Adrenal gland (tissue), 12 donors: ENCODE data around the gene PTPRH. TPM values are rescaled to one million over a fixed set of nuclear protein-coding genes. Genes with fewer than 3 reads are reported as not detected.
A peak's percentile ranks its signal among the peaks of the same experiment; 100 is the strongest.
"Not testable (repeated sequence)": the region's sequence is repeated elsewhere in the genome, so short reads cannot be mapped to it uniquely, and the experiment has no call there.

Source experiments
- DNase-seq, 7 donors: peaks; one replicate each; pipeline ENCODE4 v3.0.0-alpha.2; 2019 to 2020
- H3K27ac ChIP-seq, 5 donors: fragments of 200-600 bp; sonication (generic) in 4 of 5; 1 replicate in 3 of 5; 2 replicates in 2 of 5; pipeline versions ENCODE4 v1.5.1 to v1.8.0; 2016 to 2020; ENCODE audit warnings: mild to moderate bottlenecking in 1 of 5
- H3K27me3 ChIP-seq: fragments of 200-600 bp; 2 replicates; pipeline ENCODE4 v1.8.0; 2021
- H3K36me3 ChIP-seq, 2 donors: fragments of 200-600 bp; replicated peaks in 1 of 2; 1 replicate in 1 of 2; 2 replicates in 1 of 2; pipeline versions ENCODE4 v1.5.1 to v1.8.0; 2018 to 2022
- H3K4me1 ChIP-seq, 2 donors: fragments of 200-600 bp; replicated peaks in 1 of 2; 1 replicate in 1 of 2; 2 replicates in 1 of 2; pipeline versions ENCODE4 v1.5.1 to v1.8.0; 2018 to 2021
- H3K4me3 ChIP-seq, 4 donors: fragments of 200-600 bp; sonication (generic) in 3 of 4; one replicate each; pipeline ENCODE4 v1.5.1; 2016 to 2018
- H3K9me3 ChIP-seq, 3 donors: fragments of 200-600 bp; sonication (generic) in 1 of 3; replicated peaks in 1 of 3; 1 replicate in 2 of 3; 2 replicates in 1 of 3; pipeline versions ENCODE4 v1.5.1 to v1.8.0; 2016 to 2021
- CTCF ChIP-seq, 6 experiments: fragments of 450-650 bp in 4 of 6; fragments of 200-600 bp in 2 of 6; sonication (generic) in 1 of 6; IDR thresholded peaks; 1 replicate in 5 of 6; 2 replicates in 1 of 6; pipeline versions ENCODE4 v1.5.1 to v1.8.0; 2016 to 2021; ENCODE audit warnings: antibody characterized with exemption in 6 of 6, mild to moderate bottlenecking in 2 of 6, moderate library complexity in 1 of 6
- POLR2A ChIP-seq, 2 donors: fragments of 450-650 bp; IDR thresholded peaks; one replicate each; pipeline ENCODE4 v1.6.1; 2017; ENCODE audit warnings: antibody characterized with exemption in 2 of 2, mild to moderate bottlenecking in 2 of 2, moderate library complexity in 1 of 2
- WGBS, 4 donors: extraction: QIAGEN DNeasy Blood & Tissue Kit in 2 of 4; methylation state at CpG; one replicate each; pipeline versions ENCODE4 v1.1.5 to v1.1.7; 2013 to 2017; 5-methylcytosine and 5-hydroxymethylcytosine counted together
- intact Hi-C, 2 donors: fragments of 100-400 bp; cut with DNase I; formaldehyde crosslinking; loops; one replicate each; pipeline versions ENCODE4 v1.14.1 to v1.15.0; 2022 to 2023
- polyA plus RNA-seq, 3 donors: library from polyadenylated mRNA; stranded (reverse); fragments of 200-250 nt in 2 of 3; fragments of 350-450 nt in 1 of 3; fragmentation: Illumina TruSeq in 1 of 3; extraction: RNeasy Lipid Tissue Mini Kit (QIAGEN cat#74804) in 1 of 3; gene quantifications; one replicate each; pipeline ENCODE4 v1.2.3, GENCODE V29; 2013 to 2014
- total RNA-seq, 9 donors: library from RNA; depleted of rRNA in 4 of 9; stranded (reverse); fragments of >200 nt in 4 of 9; fragments of 120-200 nt in 1 of 9; fragmentation: NEBNext Ultra II Directional in 1 of 9; extraction: Animal tissue kit (Norgen Biotek cat#: 25700) in 1 of 9; gene quantifications; one replicate each; pipeline versions ENCODE4 v1.1.0 to v1.2.4, GENCODE V29; 2013 to 2023
- donor health status: healthy with polysubstance abuse.
- donor health status: Bipolar disorder and iron deficiency.
- donor health status: DM: yes; HTN: yes; CAD: no.
- donor health status: DM: no; HTN: no; CAD: no.
- donor health status: DM: no; HTN: no; CAD: no.
- donor health status: DM: yes; HTN: yes; CAD: no.

The PTPRH gene
- total and polyA plus RNA-seq, 12 donors: 30.1 to 159 (median 52.9) TPM

GRCh38 chr19:55157064-55157908 is 52.0 kb downstream of the PTPRH start, which contains the start of gene TNNI3:
TSS of gene TNNI3 (minus strand) at chr19:55157732. CDS start at chr19:55157589, 143 bp downstream.
- intact Hi-C loops: no loop called here
- no peaks in the 10 kb centered on the region for H3K9me3 ChIP-seq
- peaks cover 24% of the 10 kb centered on the region for H3K27me3 ChIP-seq
- DNase-seq: no peak
- H3K4me3 ChIP-seq: peak within 1 kb of the TSS in 1 of 4 donors; percentile 18
- H3K27ac ChIP-seq: peak within 1 kb of the TSS in 2 of 5 donors; percentile 13 to 47
- H3K4me1 ChIP-seq: peaks cover 0 to 4% of the 10 kb centered on the region in 2 donors
- no peak for TF ChIP-seq POLR2A (IDR thresholded peaks at IDR 0.05)
- no peak for TF ChIP-seq CTCF (IDR thresholded peaks at IDR 0.05)
- 19 to 44% (median 27%) methylated on average over 16 to 39 of the region's 39 CpGs for WGBS, 4 donors
- H3K36me3 ChIP-seq: no peaks in the 10 kb centered on the region

- no peak overlapping the region for H3K27ac ChIP-seq
- no peaks in the 10 kb centered on the region for H3K9me3 ChIP-seq
- peaks cover 16% of the 10 kb centered on the region for H3K27me3 ChIP-seq
- peak in 4 of 7 donors; percentile 27 to 89 (median 60) for DNase-seq
- 2 to 15% (median 8%) methylated on average over 28 to 52 of the region's 52 CpGs for WGBS, 4 donors
- intact Hi-C loops: no loop called here
- no peak for TF ChIP-seq POLR2A (IDR thresholded peaks at IDR 0.05)
- TF ChIP-seq CTCF (IDR thresholded peaks at IDR 0.05): no peak
- peak overlapping the region in 1 of 4 donors; percentile 18 for H3K4me3 ChIP-seq
- peaks cover 0 to 4% of the 10 kb centered on the region in 2 donors for H3K4me1 ChIP-seq
- no peaks in the 10 kb centered on the region for H3K36me3 ChIP-seq
These were observed 52.9 kb downstream of the PTPRH start for GRCh38 chr19:55156202-55157063.

- H3K4me1 ChIP-seq, intact Hi-C loops, H3K36me3 ChIP-seq, H3K9me3 ChIP-seq, H3K27ac ChIP-seq, DNase-seq: not testable (repeated sequence)
- Histone ChIP-seq H3K27me3 (peaks cover 11% of the 10 kb centered on the region), H3K4me3 (peak overlapping the region in 1 of 4 donors; percentile 18)
- 0 to 7% (median 3%) methylated on average over 1 to 5 of the region's 5 CpGs; no CpG with 5 or more reads in 1 of the 4 donors for WGBS, 4 donors
These were observed 53.5 kb downstream of the PTPRH start for GRCh38 chr19:55155784-55156183.

GRCh38 chr19:55153652-55154264 is 55.5 kb downstream of the PTPRH start:
- Histone ChIP-seq H3K9me3 (no peaks in the 10 kb centered on the region), H3K27ac (no peak overlapping the region), H3K4me1 (peaks cover 0 to 4% of the 10 kb centered on the region in 2 donors), H3K36me3 (no peaks in the 10 kb centered on the region), H3K27me3 (peaks cover 11% of the 10 kb centered on the region), H3K4me3 (no peak overlapping the region)
- no peak for DNase-seq
- intact Hi-C loops: no loop called here
- TF ChIP-seq POLR2A (IDR thresholded peaks at IDR 0.05) (no peak), CTCF (IDR thresholded peaks at IDR 0.05) (no peak)
- 81 to 88% (median 84%) methylated on average over 12 of the region's 12 CpGs for WGBS, 4 donors
